HepG2 (cell line): ENCODE measurements around the gene CCNF. TPM values are rescaled to one million over a fixed set of nuclear protein-coding genes. Genes with fewer than 3 reads are reported as not detected.

Experiments used
- ATAC-seq: fragments of 200-7000 bp; cut with Tn5 transposase; 3 replicates; pipeline ENCODE4 v1.9.1; 2020; ENCODE audit warnings: mild to moderate bottlenecking, moderate library complexity
- BruUV-seq: library from RNA; stranded (reverse); fragments of 400-500 nt; replicated peaks from 2 replicates; lab custom pipeline; 2021; lab: Mats Ljungman, UMichigan
- CTCF ChIA-PET: fragments of 300-600 bp; formaldehyde crosslinking; extraction: SDS; loops from one replicate; lab custom pipeline; 2021; ENCODE audit warnings: low total read pairs, inconsistent platforms, low intra/inter-chr PET ratio; lab: Yijun Ruan, JAX
- POLR2A ChIA-PET: fragments of 350-600 bp; sonication (Branson Sonifier 250); formaldehyde crosslinking; loops from one replicate; lab custom pipeline; 2020; ENCODE audit warnings: antibody characterized with exemption, inconsistent platforms; lab: Yijun Ruan, JAX
- DNase-seq: peaks from one replicate; pipeline ENCODE4 v3.0.0-alpha.2; 2015; ENCODE audit warnings: low spot score
- FAIRE-seq: peaks from 3 replicates; lab custom pipeline; 2011; peaks lifted over from hg19 to GRCh38; lab: Jason Lieb, UNC
- H2AFZ ChIP-seq: one replicate; pipeline ENCODE4 v1.6.1; 2011; ENCODE audit warnings: low read length, inconsistent platforms
- H3K27ac ChIP-seq: fragments of 300-600 bp; 3 replicates; pipeline ENCODE4 v1.8.0; 2011; ENCODE audit warnings: mixed run types, mild to moderate bottlenecking, mixed read lengths, low read length, inconsistent platforms; ENCODE audit not compliant: insufficient read depth; ENCODE audit errors: extremely low read length
- H3K27me3 ChIP-seq, 2 experiments: fragments of 200-600 bp in 1 of 2; 2 replicates in 1 of 2; 3 replicates in 1 of 2; pipeline versions ENCODE4 v1.6.0 to v1.8.0; 2011; ENCODE audit warnings: low read length in 2 of 2, mild to moderate bottlenecking in 2 of 2, moderate library complexity in 2 of 2, inconsistent platforms in 1 of 2; ENCODE audit not compliant: insufficient read depth in 2 of 2, control insufficient read depth in 1 of 2
- H3K36me3 ChIP-seq, 2 experiments: fragments of 200-600 bp in 1 of 2; replicated peaks in 1 of 2; 2 replicates in 1 of 2; 3 replicates in 1 of 2; pipeline versions ENCODE4 v1.5.1 to v1.8.0; 2011; ENCODE audit warnings: low read length in 2 of 2, inconsistent platforms in 1 of 2; ENCODE audit not compliant: insufficient read depth in 2 of 2, control insufficient read depth in 1 of 2
- H3K4me1 ChIP-seq: 2 replicates; pipeline ENCODE4 v1.5.1; 2012; ENCODE audit warnings: low read length, inconsistent platforms; ENCODE audit not compliant: insufficient read depth
- H3K4me2 ChIP-seq: 2 replicates; pipeline ENCODE4 v1.6.0; 2011; ENCODE audit warnings: low read depth, low read length, inconsistent platforms
- H3K4me3 ChIP-seq, 3 experiments: fragments of 200-600 bp in 1 of 3; sonication (generic), shearing (Covaris generic) in 1 of 3; replicated peaks in 1 of 3; 2 replicates each; pipeline ENCODE4 v1.5.1; 2011 to 2016; ENCODE audit warnings: low read length in 3 of 3, inconsistent platforms in 2 of 3, low read depth in 2 of 3, mild to moderate bottlenecking in 2 of 3, control low read depth in 1 of 3, mixed read lengths in 1 of 3; ENCODE audit not compliant: insufficient read depth in 1 of 3
- H3K79me2 ChIP-seq: one replicate; pipeline ENCODE4 v1.6.1; 2011; ENCODE audit warnings: low read length, inconsistent platforms; ENCODE audit not compliant: insufficient read depth
- H3K9ac ChIP-seq: 2 replicates; pipeline ENCODE4 v1.6.0; 2011; ENCODE audit warnings: mild to moderate bottlenecking, low read depth, low read length, inconsistent platforms; ENCODE audit not compliant: insufficient read depth
- H3K9me3 ChIP-seq: 2 replicates; pipeline ENCODE4 v1.5.1; 2012; ENCODE audit warnings: mild to moderate bottlenecking, low read length
- H4K20me1 ChIP-seq: 2 replicates; pipeline ENCODE4 v1.6.0; 2011; ENCODE audit warnings: inconsistent platforms, mild to moderate bottlenecking, low read length, moderate library complexity; ENCODE audit not compliant: insufficient read depth
- ARNTL ChIP-seq: sonication (generic); formaldehyde crosslinking; IDR thresholded peaks from 2 replicates; pipeline ENCODE4 v1.4.0; 2020; ENCODE audit warnings: mild to moderate bottlenecking, missing genetic modification reagents
- ATRX ChIP-seq: sonication (generic); formaldehyde crosslinking; IDR thresholded peaks from 2 replicates; pipeline ENCODE4 v1.4.0; 2020; ENCODE audit warnings: missing genetic modification reagents, borderline replicate concordance
- IKZF1 ChIP-seq: fragments of 450-650 bp; IDR thresholded peaks from 2 replicates; pipeline ENCODE4 v1.7.1; 2016
- TGIF2 ChIP-seq: IDR thresholded peaks from 2 replicates; pipeline ENCODE4 v1.6.1; 2016; ENCODE audit warnings: control low read depth, missing compliant biosample characterization
- XRCC5 ChIP-seq: fragments of 200-400 bp; formaldehyde crosslinking; optimal IDR thresholded peaks from 2 replicates; pipeline ENCODE3; 2017; ENCODE audit warnings: mild to moderate bottlenecking, low read length
- ZNF891 ChIP-seq: sonication (generic); formaldehyde crosslinking; IDR thresholded peaks from 2 replicates; pipeline ENCODE4 v1.5.0; 2020; ENCODE audit warnings: mild to moderate bottlenecking, missing genetic modification reagents
- ZSCAN22 ChIP-seq: sonication (generic); formaldehyde crosslinking; IDR thresholded peaks from 2 replicates; pipeline ENCODE4 v1.4.0; 2020; ENCODE audit warnings: mild to moderate bottlenecking, missing genetic modification reagents
- WGBS: methylation state at CpG from one replicate; pipeline ENCODE4 v1.1.6; 2017; ENCODE audit warnings: low lambda C conversion rate; 5-methylcytosine and 5-hydroxymethylcytosine counted together
- in situ Hi-C: cut with HindIII; loops from 2 replicates; pipeline ENCODE4 v1.10.0; 2017; ENCODE audit warnings: low pct_unique_long_range_greater_than_20kb; ENCODE audit not compliant: extremely low pct_ligation_motif_present
- intact Hi-C: fragments of 100-400 bp; cut with micrococcal nuclease; formaldehyde crosslinking; loops from one replicate; pipeline ENCODE4 v1.10.0; 2022; ENCODE audit not compliant: unreplicated experiment
- polyA plus RNA-seq, 8 experiments: library from polyadenylated mRNA; depleted of rRNA in 3 of 8; stranded (reverse) in 7 of 8; unstranded in 1 of 8; fragments of >200 nt; fragmentation: Illumina TruSeq in 4 of 8; extraction: Trizol in 4 of 8; gene quantifications; 2 replicates each; pipeline versions ENCODE4 v1.2.1 to v1.2.3, GENCODE V29; 2011 to 2016; ENCODE audit warnings: low read depth in 4 of 8, missing spikeins in 1 of 8, mixed read lengths in 1 of 8; ENCODE audit not compliant: insufficient read depth in 1 of 8
- total RNA-seq, 5 experiments: library from RNA; depleted of rRNA; stranded (reverse); fragments of >200 nt; fragmentation: Illumina TruSeq; extraction: Trizol; gene quantifications; 2 replicates each; pipeline ENCODE4 v1.2.3, GENCODE V29; 2016; ENCODE audit warnings: low read depth in 1 of 5
- TF ChIP-seq, protein P1 (sequence below): sonication (generic); formaldehyde crosslinking; IDR thresholded peaks from 2 replicates; pipeline ENCODE4 v1.5.0; 2020; ENCODE audit warnings: missing genetic modification reagents

Gene CCNF
- total and polyA plus RNA-seq, 2 of the 13 experiments (the other 11 are each of a cell fraction or from before 2014, with no cell fraction given): 6.4 to 22.8 TPM

DNA sequence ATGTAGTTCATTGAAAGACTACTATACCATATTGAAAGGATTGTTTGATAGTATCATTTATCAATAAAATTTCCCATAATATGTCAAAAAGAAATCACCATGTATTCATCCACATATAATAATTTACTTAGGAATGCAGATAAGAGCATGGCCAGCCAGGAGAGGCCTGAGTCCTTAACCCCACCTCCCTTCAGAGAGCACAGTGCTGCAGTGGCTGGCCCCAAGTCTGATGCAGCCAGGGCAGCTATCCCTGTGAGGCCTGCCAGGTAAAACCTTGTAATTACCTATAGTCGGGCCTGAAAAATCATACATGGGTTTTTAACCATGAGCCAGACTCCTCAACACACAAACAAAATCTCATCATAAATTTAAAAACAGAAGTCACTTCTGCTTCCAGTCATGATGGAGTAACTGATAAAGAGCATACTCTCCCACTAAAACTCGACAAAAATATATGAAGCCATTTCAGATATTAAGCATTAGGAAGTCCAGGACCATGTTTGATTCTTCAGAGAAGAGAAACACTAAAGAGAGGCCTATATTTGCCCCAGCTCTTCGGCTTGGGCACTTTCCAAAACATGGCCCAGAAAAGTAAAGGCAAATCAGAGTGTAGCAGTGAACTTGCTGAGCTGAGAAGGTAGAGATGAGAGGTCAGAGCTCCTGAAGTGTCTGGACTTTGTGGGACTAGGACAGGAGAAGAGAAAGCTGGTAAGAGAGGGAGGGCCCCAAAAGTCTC is 40.9 kb upstream of the CCNF start:
- peaks cover 0 to 1% of the 10 kb centered on the region in 2 experiments; a peak in 1 of 5 replicates for H3K27me3 ChIP-seq
- ATAC-seq (no peak), FAIRE-seq (no peak), DNase-seq (no peak)
- H4K20me1 ChIP-seq: no peaks in the 10 kb centered on the region
- 12% methylated on average over 3 of the region's 3 CpGs for WGBS
- ChIA-PET POLR2A (no interaction called here), CTCF (no interaction called here)
- H3K27ac ChIP-seq: no peak overlapping the region
- H3K36me3 ChIP-seq: no peaks in the 10 kb centered on the region
- no peak overlapping the region for H3K9ac ChIP-seq
- BruUV-seq: no TSS peak
- in situ Hi-C loops: no loop called here
- H2AFZ ChIP-seq: no peak overlapping the region
- no peak overlapping the region for H3K4me3 ChIP-seq
- intact Hi-C loops: loop anchor here (5.0 kb wide), 1 partner anchor 46 kb away; the partner anchor contains the start of gene ABCA3
- no peaks in the 10 kb centered on the region for H3K79me2 ChIP-seq
- TF ChIP-seq TGIF2 (CRISPR knock-in tag) (no peak), ARNTL (CRISPR knock-in tag) (no peak), IKZF1 (no peak), ZSCAN22 (CRISPR knock-in tag) (no peak), ATRX (no peak), XRCC5 (no peak), ZNF891 (no peak)
- TF ChIP-seq, protein P1, sequence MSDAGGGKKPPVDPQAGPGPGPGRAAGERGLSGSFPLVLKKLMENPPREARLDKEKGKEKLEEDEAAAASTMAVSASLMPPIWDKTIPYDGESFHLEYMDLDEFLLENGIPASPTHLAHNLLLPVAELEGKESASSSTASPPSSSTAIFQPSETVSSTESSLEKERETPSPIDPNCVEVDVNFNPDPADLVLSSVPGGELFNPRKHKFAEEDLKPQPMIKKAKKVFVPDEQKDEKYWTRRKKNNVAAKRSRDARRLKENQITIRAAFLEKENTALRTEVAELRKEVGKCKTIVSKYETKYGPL (CRISPR knock-in tag): no peak
- peaks cover 5% of the 10 kb centered on the region; the same call in 1 of the 2 replicates for H3K9me3 ChIP-seq
- peaks cover 11% of the 10 kb centered on the region for H3K4me1 ChIP-seq
- H3K4me2 ChIP-seq: 0 out of 2 replicates have a peak overlapping the region, but pooled peaks have one; percentile 24
